ENCODE data around the gene ANGPTL2. TPM values are rescaled to one million over a fixed set of nuclear protein-coding genes. Genes with fewer than 3 reads are reported as not detected.
A peak's percentile ranks its signal among the peaks of the same experiment; 100 is the strongest.

The ANGPTL2 gene
- total RNA-seq, 1 donor from 2014 or later, result 19.4 TPM

DNA sequence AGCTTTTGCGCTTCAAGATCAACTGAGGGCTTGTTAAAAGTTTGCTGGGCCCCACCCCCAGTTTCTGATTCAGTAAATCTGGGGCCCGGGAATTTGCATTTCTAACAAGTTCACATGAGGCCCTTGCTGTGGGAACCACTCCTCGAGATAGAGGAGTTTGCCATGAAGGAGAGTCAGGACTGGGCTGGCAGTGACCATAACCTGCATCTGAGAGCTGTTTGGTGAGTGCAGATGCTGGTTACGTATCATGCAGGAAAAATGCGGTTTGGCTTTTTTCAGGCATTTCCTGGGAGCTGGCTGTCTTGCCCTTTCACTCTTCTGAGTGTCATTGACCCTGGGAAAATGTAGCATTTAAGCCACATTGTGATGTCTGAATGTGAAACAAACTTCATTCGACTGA lies 9.4 kb upstream of the ANGPTL2 start:
- Histone ChIP-seq H3K27ac (peak overlapping the region; percentile 61), H3K4me1 (peaks cover 49% of the 10 kb centered on the region), H3K36me3 (no peaks in the 10 kb centered on the region)

GRCh38 chr9:127130661-127131538 lies 8.5 kb upstream of the ANGPTL2 start:
- Histone ChIP-seq H3K27ac (peak overlapping the region; percentile 61), H3K27me3 (no peaks in the 10 kb centered on the region), H3K36me3 (no peaks in the 10 kb centered on the region), H3K4me1 (peaks cover 49% of the 10 kb centered on the region), H3K9me3 (no peaks in the 10 kb centered on the region), H3K4me3 (no peak overlapping the region)
- DNase-seq (peak; percentile 69), ATAC-seq (peak; percentile 71)
- TF ChIP-seq, protein P1, sequence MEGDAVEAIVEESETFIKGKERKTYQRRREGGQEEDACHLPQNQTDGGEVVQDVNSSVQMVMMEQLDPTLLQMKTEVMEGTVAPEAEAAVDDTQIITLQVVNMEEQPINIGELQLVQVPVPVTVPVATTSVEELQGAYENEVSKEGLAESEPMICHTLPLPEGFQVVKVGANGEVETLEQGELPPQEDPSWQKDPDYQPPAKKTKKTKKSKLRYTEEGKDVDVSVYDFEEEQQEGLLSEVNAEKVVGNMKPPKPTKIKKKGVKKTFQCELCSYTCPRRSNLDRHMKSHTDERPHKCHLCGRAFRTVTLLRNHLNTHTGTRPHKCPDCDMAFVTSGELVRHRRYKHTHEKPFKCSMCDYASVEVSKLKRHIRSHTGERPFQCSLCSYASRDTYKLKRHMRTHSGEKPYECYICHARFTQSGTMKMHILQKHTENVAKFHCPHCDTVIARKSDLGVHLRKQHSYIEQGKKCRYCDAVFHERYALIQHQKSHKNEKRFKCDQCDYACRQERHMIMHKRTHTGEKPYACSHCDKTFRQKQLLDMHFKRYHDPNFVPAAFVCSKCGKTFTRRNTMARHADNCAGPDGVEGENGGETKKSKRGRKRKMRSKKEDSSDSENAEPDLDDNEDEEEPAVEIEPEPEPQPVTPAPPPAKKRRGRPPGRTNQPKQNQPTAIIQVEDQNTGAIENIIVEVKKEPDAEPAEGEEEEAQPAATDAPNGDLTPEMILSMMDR (IDR thresholded peaks at IDR 0.05), result no peak
- intact Hi-C loops (cut with DNase I), result no loop called here

More for the DNA sequence above, 9.4 kb upstream of the ANGPTL2 start:
- Histone ChIP-seq H3K9me3 (no peaks in the 10 kb centered on the region), H3K4me3 (no peak overlapping the region), H3K27me3 (no peaks in the 10 kb centered on the region)
- DNase-seq (no peak), ATAC-seq (no peak)
- intact Hi-C loops (cut with DNase I), result no loop called here
- TF ChIP-seq, protein P1 (IDR thresholded peaks at IDR 0.05), result no peak

- Histone ChIP-seq H3K4me3 (no peak overlapping the region), H3K4me1 (peaks cover 45% of the 10 kb centered on the region), H3K36me3 (no peaks in the 10 kb centered on the region), H3K27me3 (no peaks in the 10 kb centered on the region), H3K27ac (no peak overlapping the region), H3K9me3 (no peaks in the 10 kb centered on the region)
- ATAC-seq (no peak), DNase-seq (no peak)
- intact Hi-C loops (cut with DNase I), result no loop called here
- TF ChIP-seq, protein P1 (IDR thresholded peaks at IDR 0.05), result no peak
Measured at GRCh38 chr9:127130235-127130634, 7.8 kb upstream of the ANGPTL2 start.

GRCh38 chr9:127129718-127130085 lies 7.3 kb upstream of the ANGPTL2 start:
- Histone ChIP-seq H3K9me3 (no peaks in the 10 kb centered on the region), H3K27me3 (no peaks in the 10 kb centered on the region), H3K36me3 (no peaks in the 10 kb centered on the region), H3K4me3 (no peak overlapping the region), H3K4me1 (peaks cover 40% of the 10 kb centered on the region), H3K27ac (peak overlapping the region; percentile 32)
- DNase-seq, result peak; percentile 59
- TF ChIP-seq, protein P1 (IDR thresholded peaks at IDR 0.05), result no peak
- intact Hi-C loops (cut with DNase I), result no loop called here
- ATAC-seq, result no peak

GRCh38 chr9:127129073-127129717 lies 6.8 kb upstream of the ANGPTL2 start:
- no peak overlapping the region for H3K4me3 ChIP-seq
- TF ChIP-seq, protein P1 (IDR thresholded peaks at IDR 0.05), result no peak
- no peaks in the 10 kb centered on the region for H3K9me3 ChIP-seq
- H3K4me1 ChIP-seq, result peaks cover 36% of the 10 kb centered on the region
- ATAC-seq, result no peak
- intact Hi-C loops (cut with DNase I), result no loop called here
- H3K36me3 ChIP-seq, result no peaks in the 10 kb centered on the region
- no peak for DNase-seq
- no peaks in the 10 kb centered on the region for H3K27me3 ChIP-seq
- H3K27ac ChIP-seq, result peak overlapping the region; percentile 45
